Midbrain (tissue), 1 donor: ENCODE results near the gene CEBPZOS.

Experiments used
- DNase-seq: peaks from one replicate; lab custom pipeline; 2025; lab: John Stamatoyannopoulos, UW

The CEBPZOS gene

DNA sequence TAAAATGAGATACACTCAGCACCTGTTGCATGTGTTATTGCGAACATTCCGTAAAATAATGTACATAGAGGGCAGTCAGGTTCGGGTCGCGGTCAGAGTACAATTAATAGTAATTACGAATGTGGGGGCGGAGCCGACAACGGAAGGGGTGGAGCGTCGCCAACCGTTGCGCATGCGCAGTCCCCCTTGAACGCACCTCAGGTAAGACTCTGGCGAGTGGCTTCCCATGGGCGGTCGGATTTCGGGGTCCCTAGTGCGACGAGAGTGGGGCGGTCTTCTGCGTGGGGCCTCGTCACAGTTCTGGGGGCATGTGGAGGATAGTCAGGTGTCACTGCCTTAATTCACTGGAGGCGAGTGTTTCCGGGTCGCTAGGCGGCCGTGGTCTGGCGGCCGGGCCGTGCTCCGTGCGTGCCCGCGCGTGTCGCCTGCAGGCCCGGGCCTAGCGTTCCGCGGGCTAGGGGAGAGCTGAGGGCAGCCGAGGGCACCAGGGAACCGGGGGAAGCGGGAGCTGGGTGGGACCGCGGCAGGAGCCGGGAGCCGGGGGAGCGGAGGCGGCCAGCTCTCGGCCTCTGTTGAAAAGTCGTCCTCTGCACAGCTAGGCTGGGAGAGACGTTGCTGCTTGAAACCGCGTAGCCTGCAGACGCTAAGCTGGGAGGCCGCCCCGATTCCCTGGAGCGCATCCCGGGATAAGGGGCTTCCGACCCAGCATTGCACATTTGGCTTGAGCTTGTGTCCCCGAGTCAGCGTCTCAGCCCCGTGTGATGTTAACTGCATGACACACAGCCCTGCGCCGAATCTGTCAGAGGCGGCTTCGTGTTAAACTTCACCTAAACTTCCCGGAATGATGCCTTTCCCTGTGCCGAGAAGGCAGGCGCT lies at the start of gene CEBPZOS:
TSS of gene CEBPZOS (plus strand) at position 177 of the 876 bp plus-strand sequence. CDS start 3,209 bp downstream, outside the sequence.
- DNase-seq, result peak; percentile 85

DNA sequence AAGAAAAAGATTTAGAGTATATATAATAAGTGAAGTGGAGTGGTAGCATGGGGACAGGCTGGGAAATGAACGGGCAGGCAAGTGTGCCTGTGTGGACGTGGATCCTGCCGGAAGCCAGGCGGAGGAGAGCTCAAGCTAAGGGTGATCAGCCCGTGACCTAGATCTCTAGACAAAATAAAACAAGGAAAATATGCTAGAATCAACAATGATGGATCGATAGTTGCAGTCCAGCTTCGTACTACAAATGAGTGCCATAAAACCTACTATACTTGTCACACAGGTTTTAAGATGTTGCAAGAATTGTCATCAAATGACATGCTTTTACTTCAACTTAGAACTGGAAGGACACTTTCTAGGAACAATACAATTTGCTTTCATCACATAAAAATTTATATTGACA lies 48.0 kb upstream of the CEBPZOS start:
- DNase-seq, result no peak

DNA sequence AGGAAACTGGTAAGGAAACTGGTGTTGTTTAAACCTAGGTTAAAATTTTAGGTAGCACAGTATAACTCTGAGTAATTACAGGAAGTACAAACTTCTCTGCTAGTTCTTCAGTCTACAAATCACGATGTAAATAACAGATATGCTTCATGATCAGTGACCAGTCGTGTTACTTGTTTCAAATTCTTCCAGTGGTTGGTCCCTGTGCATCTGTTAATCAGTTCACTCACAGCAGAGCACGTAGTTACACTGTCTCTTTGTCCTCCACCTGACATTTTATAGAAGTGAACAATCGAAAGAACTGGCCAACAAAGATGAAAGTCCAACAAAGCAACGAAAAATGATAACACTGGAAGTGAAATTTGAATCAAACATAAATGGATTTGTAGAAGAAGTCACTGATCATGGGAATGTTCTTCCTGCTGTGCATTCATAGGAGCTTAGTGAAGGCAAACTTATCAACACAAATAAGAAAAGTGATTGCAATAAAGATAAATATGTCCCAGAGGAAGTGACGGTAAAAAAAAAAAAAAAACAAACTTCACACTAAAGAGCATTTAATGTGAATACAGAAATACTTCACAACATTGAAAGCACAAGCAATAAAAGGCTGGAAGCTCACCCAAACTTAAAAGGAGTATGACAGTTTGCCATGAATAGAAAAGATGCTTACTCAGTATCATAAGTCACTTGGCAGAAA lies 46.5 kb upstream of the CEBPZOS start:
- no peak for DNase-seq

DNA sequence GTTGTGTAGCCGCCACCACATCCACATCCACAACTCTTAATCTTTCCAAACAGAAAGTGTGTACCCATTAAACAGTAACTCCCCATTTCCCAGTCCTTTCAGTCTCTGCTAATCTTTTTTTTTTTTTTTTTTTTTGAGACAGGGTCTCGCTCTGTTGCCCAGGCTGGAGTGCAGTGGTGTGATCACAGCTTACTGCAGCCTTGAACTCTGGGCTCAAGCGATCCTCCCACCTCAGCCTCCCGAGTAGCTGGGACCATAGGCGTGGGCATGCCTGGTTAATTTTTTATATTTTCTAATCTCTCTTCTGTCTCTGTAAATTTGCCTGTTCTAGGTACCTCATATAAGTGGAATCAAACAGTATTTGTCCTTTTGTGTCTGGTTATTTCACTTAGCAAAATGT lies 43.1 kb upstream of the CEBPZOS start:
- DNase-seq, result no peak

DNA sequence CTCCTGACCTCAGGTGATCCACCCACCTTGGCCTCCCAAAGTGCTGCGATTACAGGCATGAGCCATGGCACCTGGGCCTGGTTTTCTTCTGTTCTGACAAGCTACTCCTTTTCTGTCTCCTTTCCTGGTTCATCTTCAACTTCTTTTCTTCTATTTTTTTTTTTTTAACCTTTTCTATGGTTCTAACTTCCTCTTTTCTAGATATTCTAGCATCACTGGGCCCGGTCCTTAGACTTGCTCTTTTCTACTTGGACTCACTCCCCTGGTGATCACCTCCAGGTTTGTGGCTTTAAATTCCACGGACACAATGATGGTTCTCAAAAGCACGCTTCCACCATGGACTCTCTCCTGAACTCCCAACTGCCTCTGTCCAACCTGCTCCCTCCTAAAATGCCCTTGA lies 41.5 kb upstream of the CEBPZOS start:
- no peak for DNase-seq

DNA sequence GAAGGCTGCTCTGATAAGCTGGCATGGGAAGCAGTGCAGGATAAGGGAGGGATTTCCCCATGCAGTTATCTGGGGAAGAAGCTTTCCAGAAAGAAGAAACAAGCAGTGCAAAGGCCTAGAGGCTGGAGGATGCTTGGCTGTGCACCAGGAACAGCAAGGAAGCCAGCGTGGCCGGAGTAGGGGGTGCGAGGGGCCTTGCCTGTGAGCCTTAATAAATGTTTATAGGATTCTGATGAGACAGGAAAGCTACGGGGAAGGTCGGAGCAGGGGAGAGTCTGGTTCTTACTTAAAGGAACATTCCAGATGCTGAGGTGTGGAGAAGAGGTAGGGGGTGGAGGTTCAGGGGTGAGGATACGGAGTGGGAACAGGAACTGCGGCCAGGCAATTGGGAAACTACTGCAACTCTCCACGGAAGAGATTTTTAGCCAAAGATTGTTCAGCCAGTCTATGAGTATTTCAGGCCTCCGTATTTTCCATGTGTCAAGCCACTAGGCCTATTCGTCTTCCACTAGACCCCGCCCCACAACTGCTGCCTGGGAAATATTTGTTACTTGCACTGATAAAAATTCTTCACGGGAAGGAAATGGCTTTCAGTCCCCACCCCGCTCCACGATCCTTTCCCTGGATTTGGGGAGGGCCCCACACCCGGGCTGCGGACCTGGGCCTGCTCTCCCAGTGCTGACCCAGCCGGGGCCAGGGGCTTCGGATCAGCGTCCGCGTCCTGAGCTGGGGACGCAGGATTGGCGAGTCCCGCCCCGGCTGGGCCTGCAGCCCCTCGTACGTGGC lies 40.0 kb upstream of the CEBPZOS start:
- DNase-seq, result peak; percentile 46

DNA sequence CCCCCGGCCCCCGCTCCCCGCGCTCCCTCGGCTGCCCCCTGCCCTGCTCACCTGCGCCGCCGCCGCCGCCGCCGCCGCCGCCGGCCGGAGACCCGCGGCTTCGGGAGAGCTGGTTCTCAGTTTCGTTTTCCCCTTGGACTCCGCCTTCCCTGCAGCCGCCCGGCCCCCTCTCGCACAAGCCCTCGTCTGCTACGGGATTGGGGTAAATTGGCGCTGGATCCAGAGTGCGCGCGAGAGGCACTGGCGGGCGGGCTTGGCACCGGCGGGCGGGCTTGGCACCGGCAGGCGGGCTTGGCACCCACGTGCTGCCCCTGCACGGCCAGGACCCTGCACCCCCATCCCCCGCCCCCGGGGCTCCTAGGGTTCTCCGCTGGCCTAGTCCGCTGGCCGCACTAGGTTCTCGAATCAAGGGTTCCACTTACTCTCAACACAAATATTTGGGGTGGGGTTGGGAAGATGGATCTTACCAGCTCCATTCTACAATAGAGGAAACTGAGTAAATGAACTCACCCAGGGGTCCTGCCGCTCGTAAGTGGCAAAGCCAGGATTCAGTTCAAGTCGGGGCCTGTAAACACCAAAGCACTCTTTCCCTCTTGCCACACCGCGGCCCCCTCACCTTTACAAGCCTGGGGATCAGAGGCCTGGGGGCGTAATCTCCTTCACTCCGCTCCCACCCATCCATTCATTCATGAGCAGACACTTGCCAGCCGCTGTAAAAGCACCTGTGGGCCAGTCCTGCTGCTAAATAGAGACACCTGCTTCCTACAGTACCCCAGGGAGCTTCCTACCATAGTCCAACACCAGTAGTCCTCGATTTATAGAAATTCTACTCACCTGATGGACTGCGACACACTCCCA lies 39.2 kb upstream of the CEBPZOS start, which contains the start of gene EIF2AK2:
TSS of gene EIF2AK2 (minus strand) at position 124 of the 858 bp plus-strand sequence. CDS start 9,174 bp downstream, outside the sequence.
- DNase-seq, result peak; percentile 71

DNA sequence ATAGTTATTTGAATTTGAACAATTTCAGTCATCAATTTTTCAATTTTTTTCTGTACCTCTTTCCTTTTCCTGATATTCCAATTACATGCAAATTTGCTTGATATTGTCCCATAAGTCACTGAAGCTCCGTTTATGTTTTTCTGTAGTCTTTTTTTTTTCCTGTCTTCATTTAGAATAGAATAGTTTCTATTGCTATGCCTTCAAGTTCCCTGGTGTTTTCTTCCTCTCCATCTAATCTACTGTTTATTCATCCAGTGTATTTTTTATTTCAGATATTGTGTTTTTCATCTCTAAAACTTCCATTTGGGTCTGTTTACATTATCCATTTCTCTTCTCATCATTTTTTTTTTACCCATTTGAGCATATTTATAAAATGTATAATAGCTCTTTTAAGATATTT lies 31.5 kb upstream of the CEBPZOS start:
- DNase-seq, result no peak

DNA sequence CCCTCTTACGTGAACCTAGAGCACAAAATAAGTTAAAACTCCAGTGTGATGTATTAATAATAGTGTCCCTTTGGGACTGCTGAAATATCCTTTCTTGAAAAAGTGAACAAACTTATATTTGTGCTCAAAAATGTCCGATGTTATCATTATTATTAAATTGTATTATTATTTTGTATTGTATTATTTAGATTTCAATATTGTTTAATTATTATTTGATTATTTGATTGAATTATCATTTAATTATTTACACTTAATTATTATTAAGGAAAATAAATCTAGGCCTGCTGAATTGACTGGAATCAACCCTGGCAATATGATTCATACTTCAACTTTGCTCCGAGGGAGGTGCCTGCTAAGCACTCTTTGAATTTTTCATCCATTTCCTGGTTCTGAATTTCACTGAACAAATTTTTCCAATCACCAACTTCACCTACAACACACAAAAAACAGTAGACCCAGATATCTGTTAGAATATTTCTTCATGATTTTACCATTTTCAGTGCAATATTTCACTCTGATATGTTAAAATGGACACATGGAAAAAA lies 28.6 kb upstream of the CEBPZOS start:
- DNase-seq, result no peak

DNA sequence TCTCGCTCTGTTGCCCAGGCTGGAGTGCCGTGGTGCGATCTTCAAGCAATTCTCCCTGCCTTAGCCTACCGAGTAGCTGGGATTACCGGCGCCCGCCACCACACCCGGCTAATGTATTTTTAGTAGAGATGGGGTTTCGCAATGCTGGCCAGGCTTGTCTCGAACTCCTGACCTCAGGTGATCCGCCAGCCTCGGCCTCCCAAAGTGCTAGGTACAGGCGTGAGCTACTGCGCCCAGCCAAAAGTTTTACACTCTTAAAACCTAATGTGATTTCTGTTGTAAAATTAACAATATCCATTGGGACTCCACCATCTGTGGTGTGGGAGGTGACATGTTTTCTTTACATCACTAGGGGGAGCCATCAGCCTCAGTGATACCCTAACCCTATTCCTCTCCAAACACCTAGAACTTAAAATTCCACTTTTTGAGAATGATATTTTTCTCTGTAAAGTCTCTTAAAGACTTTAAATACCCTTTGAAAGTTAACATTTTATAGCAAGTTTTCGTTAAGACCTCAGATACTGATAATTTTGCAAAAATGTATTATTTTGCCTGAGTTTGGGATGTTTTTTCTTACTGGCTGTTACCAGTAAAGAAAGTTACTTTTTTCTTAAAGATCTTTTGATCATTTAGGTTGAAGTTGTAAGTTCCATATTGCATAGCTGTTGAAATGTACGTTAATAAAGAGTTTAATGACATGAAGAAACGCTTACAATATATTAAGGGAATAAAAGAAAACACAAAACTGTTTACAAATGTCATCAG lies 27.9 kb upstream of the CEBPZOS start:
- no peak for DNase-seq

DNA sequence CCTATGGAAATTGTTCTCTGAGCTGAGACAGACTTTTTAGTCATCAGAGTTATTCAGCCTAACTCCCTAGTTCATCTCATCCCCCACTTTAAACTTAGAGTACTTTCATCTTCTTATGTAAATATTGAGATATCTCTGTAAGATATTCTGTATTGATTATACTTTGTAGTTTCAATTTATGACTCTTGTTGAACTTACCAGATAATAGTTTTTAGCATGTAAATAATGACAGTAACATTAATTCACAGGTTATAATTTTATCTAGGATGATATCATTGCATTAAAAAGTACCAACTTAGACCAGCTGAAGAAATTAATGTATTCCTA lies 24.7 kb upstream of the CEBPZOS start:
- DNase-seq, result no peak

DNA sequence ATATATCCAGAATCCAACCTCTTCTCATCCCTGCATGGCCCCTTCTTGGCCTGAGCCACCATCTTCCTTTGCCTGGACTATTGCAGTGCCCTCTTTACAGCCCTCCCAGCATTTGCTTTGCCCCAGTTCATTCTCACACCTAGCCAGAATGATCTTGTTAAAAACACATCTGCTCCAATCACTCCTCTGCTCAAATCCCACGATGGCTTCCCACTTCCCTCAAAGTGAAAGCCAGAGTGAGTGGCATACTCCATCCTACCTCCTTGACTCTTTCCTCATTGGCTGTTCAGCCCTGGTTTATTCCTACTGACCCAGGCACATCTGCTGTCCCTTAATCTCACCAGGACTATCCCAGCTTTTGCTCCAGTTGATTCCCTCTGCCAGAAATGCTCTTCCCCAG lies 22.6 kb upstream of the CEBPZOS start:
- DNase-seq, result no peak

DNA sequence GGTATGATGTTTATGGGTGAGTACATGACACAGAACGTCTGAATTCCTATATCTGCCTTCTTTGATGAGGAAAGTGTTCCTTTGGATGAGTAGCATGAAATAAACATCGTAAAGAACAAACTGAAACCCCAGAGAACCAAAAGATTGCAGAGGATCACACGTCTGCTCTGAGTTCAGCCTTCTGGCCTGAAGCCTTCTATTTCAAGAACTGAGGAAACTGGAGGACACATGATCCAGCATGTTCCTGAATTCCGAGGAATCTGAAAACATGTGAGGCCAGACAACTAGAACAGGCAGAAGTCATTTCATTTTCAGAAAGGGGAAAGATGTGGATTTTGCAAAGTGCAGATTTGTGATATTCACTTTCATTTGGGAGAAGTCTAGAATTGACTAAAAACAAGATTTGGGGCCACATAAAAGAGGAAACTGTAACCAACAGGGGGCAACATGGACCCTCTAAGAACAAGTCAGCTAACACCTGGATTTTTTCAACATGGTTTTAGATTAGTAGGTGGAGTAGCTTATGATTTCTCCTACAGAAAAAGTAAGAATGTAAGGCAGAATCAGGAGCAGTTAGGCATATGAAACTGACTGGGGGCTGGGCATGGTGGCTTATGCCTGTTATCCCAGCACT lies 16.2 kb upstream of the CEBPZOS start:
- DNase-seq, result no peak

DNA sequence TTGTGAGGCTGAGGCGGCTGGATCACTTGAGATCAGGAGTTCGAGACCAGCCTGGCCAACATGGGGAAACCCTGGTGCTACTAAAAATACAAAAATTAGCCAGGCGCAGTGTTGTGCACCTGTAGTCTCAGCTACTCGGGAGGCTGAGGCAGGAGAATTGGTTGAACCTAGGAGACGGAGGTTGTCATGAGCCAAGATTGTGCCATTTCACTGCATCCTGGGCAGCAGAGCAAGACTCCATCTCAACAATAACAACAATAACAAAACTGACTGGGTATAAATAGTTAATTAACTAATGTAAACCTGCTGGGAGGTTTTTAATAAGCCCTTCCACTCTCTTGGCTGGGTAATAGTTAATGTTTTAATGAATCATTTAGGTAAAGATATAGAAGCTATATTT lies 15.7 kb upstream of the CEBPZOS start:
- DNase-seq, result no peak

DNA sequence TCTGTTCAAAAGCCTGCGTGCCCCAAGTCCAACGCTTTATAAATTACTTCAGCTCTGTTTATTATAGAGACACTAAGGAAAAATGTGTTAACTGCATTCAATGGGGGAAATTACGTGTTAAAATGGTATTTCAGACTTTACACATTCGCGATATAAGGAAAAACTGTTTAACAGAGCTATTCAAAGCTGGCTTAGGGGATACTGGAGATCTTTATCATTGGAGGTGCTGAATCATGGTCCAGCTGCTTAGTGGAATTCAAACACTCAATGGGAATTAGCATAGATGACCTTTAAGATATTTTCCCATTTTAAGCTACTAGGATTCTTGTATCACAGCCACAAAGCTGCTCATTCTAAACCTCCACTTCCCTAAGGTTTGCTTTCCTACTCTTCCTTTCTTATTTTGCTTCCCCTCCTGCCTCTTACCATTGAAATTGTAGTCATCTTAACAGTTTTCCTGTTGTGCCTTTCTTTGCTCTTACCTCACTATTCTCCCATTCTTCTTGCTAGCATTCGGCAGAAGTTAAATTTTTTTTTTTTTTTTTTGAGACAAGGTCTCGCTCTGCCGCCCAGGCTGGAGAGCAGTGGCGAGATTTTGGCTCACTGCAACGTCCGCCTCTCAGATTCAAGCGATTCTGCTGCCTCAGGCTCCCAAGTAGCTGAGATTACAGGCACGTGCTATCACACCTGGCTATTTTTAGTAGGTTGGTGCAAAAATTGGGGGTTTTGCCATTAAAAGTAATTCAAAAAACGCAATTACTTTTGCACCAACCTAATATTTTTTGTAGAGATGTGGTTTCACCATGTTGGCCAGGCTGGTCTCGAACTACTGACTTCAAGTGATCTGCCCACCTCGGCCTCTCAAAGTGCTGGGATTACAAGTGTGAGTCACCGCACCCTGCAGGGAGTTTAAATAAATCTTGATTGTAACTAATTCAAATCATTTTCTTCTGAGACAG lies 14.3 kb upstream of the CEBPZOS start:
- no peak for DNase-seq

DNA sequence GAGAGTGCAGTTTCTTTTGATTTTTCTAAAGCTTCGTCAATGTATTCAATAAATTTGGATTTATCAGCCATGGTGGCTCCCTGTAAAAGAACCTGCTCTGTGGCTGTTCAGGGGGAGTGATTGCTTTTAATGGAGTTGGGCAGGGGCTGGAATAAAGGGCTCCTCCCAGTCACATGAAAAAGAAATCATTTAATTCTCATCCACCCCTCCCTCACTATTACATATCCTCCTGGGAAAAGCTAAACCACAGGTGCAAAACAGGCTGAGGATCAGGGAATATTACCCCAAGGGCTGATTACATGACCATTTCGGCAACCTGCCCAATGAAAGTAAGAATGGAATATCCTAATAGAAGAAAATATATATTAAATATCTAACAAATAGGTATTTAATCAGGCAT lies 7.7 kb upstream of the CEBPZOS start, which contains the start of gene SULT6B1:
TSS of gene SULT6B1 (minus strand) at position 101 of the 400 bp plus-strand sequence. CDS start at position 71, 30 bp downstream.
- DNase-seq, result no peak

DNA sequence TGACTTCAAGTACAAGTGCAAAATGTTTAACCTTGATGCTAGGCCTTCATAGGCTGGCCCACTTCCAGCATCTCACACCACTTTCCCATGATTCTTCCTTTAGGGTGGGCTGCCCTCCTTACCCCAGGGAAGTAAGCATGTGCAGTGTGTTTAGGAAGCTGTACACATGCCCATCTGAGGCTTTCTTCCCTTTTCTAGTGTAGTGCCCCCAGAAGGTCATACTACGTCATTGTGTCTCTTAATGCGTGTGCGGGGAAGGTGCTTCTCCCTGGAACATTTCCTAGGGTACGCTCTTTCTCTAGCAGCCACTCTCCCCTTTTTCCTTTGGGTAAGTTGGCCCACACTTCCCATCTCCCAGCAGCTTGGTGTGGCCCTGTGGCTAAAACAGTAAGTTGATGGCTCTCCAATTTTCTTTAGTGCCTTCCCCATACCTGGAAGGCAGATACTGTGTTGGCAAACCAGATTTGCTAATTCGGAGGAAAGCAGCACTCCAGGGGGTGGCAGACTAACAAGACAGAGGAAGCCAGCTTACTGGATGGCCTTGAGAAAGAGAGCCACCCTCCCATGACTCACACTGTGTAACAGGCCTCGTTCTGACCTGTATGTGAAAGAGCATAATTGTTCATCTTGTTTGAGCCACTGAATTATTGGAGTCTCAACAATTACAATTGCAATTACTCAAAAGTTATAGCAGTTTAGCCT lies 6.7 kb upstream of the CEBPZOS start:
- DNase-seq, result no peak

DNA sequence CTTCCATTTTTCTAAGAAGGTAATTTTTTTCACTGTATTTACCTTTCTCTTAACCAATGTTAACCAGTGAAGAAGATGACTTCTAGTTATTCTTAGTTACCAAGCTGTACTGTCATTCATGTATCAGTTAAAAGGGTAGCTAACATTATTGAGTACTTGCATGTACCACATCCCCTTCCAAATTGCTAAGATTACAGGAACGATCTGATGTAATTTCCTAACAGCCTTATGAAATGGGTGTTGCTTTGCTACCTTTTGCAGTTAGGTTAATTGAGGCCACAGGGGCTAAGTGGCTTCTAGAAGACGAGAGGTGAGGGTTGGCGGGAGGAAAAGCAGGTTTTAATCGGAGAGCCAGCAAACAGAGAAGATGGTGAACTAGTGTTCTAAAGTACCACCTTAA lies 6.0 kb upstream of the CEBPZOS start:
- DNase-seq, result no peak
